ENCODE measurements around the gene SLC35E1. TPM values are rescaled to one million over a fixed set of nuclear protein-coding genes. Genes with fewer than 3 reads are reported as not detected.

Gene SLC35E1
- total and polyA plus RNA-seq, 2 experiments from 2014 or later = 17.0 to 30.3 TPM

GRCh38 chr19:16530540-16531379 lies 41.5 kb downstream of the SLC35E1 start:
- no peaks in the 10 kb centered on the region for H3K9me2 ChIP-seq (ENCODE audit: insufficient read depth)
- no peak overlapping the region for H2AFZ ChIP-seq
- Mint-ChIP-seq H3K27ac (no peak overlapping the region), H3K4me3 (no peak overlapping the region), H3K9me3 (no peaks in the 10 kb centered on the region), H3K27me3 (ENCODE audit: insufficient read depth, low read depth, poor library complexity) (peaks cover 10% of the 10 kb centered on the region), H3K4me1 (no peaks in the 10 kb centered on the region), H3K36me3 (ENCODE audit: low read depth) (peaks cover 81% of the 10 kb centered on the region)
- H4K20me1 ChIP-seq (replicated peaks; ENCODE audit: insufficient read depth) = peaks cover 24% of the 10 kb centered on the region
- H3K36me3 ChIP-seq (ENCODE audit: insufficient read depth) = peaks cover 44% of the 10 kb centered on the region
- TF ChIP-seq NANOG (IDR thresholded peaks at IDR 0.05; ENCODE audit: borderline replicate concordance) (no peak), POLR2AphosphoS5 (IDR thresholded peaks at IDR 0.05; ENCODE audit: low read depth) (no peak), ZNF331 (CRISPR knock-in tag; IDR thresholded peaks at IDR 0.05; ENCODE audit: low read depth) (no peak), JUNB (IDR thresholded peaks at IDR 0.05; ENCODE audit: unreplicated experiment) (no peak), EZH2phosphoT487 (IDR thresholded peaks at IDR 0.05; ENCODE audit: unreplicated experiment) (no peak), ZNF462 (CRISPR knock-in tag; IDR thresholded peaks at IDR 0.05) (no peak), STAT1 (IDR thresholded peaks at IDR 0.05; ENCODE audit: unreplicated experiment) (no peak), CREB1 (CRISPR knock-in tag; IDR thresholded peaks at IDR 0.05; ENCODE audit: low read depth) (no peak), CTCF (conservative IDR thresholded peaks at IDR 0.05; ENCODE audit: low read depth in 2 of 2) (no peak), EZH2 (IDR thresholded peaks at IDR 0.05; ENCODE audit: low read depth, unreplicated experiment) (no peak), ETS1 (IDR thresholded peaks at IDR 0.05) (no peak), REST (IDR thresholded peaks at IDR 0.05; ENCODE audit: unreplicated experiment) (no peak)
- ATAC-seq = no peak
- no peaks in the 10 kb centered on the region for H3K4me1 ChIP-seq (ENCODE audit: insufficient read depth)
- no peak overlapping the region for H3K4me2 ChIP-seq
- no peak for DNase-seq (ENCODE audit: low spot score)
- H3F3A ChIP-seq (replicated peaks; ENCODE audit: low read depth) = no peaks in the 10 kb centered on the region
- H3K27me3 ChIP-seq (ENCODE audit: insufficient read depth) = no peaks in the 10 kb centered on the region
- H3K4me3 ChIP-seq = no peak overlapping the region
- 0 out of 2 replicates have a peak, but pooled peaks cover under 1% of the 10 kb centered on the region for H3K79me2 ChIP-seq (replicated peaks; ENCODE audit: insufficient read depth)
- H3K27ac ChIP-seq (ENCODE audit: low read depth) = no peak overlapping the region
